Measurements from ENCODE around the gene SPARCL1. TPM values are rescaled to one million over a fixed set of nuclear protein-coding genes. Genes with fewer than 3 reads are reported as not detected.

The SPARCL1 gene
- total and polyA plus RNA-seq, 2 donors (not counting 3 experiments of a cell fraction or from before 2014, with no cell fraction given), result not detected

- no peak overlapping the region for H3K9ac ChIP-seq (replicated peaks; ENCODE audit: extremely low read depth, insufficient read depth, low read length)
- H3K27me3 ChIP-seq (ENCODE audit: control insufficient read depth in 2 of 2, insufficient read depth in 2 of 2, low read length in 2 of 2), result peaks cover 0 to 3% of the 10 kb centered on the region in 2 experiments
- no peaks in the 10 kb centered on the region for H3K79me2 ChIP-seq (ENCODE audit: control insufficient read depth, insufficient read depth, low read length)
- BruUV-seq (replicated peaks), result no TSS peak
- DNase-seq (ENCODE audit: low read depth, low spot score) (no peak), FAIRE-seq (no peak)
- ChIA-PET CTCF (interaction anchor here (1.2 kb wide), 1 partner anchor 13 kb away, joined by 3 read pairs; no protein-coding TSS in a partner anchor), POLR2A (no interaction called here)
- intact Hi-C loops (cut with micrococcal nuclease), result no loop called here
- dilution Hi-C loops (cut with MboI; ENCODE audit: extremely low pct_ligation_motif_present, low sequenced_read_pairs), result no loop called here
- no peaks in the 10 kb centered on the region for H3K36me3 ChIP-seq (ENCODE audit: control insufficient read depth in 2 of 2, extremely low read depth in 1 of 2, insufficient read depth in 2 of 2, low read length in 2 of 2)
- H4K20me1 ChIP-seq (replicated peaks; ENCODE audit: control insufficient read depth, extremely low read depth, insufficient read depth, low read length), result no peaks in the 10 kb centered on the region
- H3K4me3 ChIP-seq (replicated peaks in 1 of 3; ENCODE audit: insufficient read depth in 1 of 3, low read depth in 1 of 3, low read length in 3 of 3), result no peak overlapping the region
- no peaks in the 10 kb centered on the region for H3K4me1 ChIP-seq (ENCODE audit: control insufficient read depth, extremely low read depth, insufficient read depth, low read length)
- H3K27ac ChIP-seq (ENCODE audit: insufficient read depth, low read depth, low read length), result no peak overlapping the region
- TF ChIP-seq JUN (IDR thresholded peaks at IDR 0.05; ENCODE audit: borderline replicate concordance, insufficient read depth, insufficient read length, low read depth) (no peak), GATA2 (IDR thresholded peaks at IDR 0.05; ENCODE audit: insufficient read depth, insufficient read length, low read depth, low read length) (no peak), CTCF (IDR thresholded peaks at IDR 0.05; ENCODE audit: extremely low read depth in 1 of 2, insufficient read depth in 1 of 2, low read depth in 1 of 2, low read length in 2 of 2) (no peak), POLR2AphosphoS5 (IDR thresholded peaks at IDR 0.05; ENCODE audit: insufficient read depth, low read depth, low read length) (no peak), EZH2 (IDR thresholded peaks at IDR 0.05; ENCODE audit: borderline replicate concordance, low read depth, low read length, severe bottlenecking) (no peak), MAX (IDR thresholded peaks at IDR 0.05; ENCODE audit: insufficient read depth, insufficient read length) (no peak), FOS (IDR thresholded peaks at IDR 0.05; ENCODE audit: borderline replicate concordance, insufficient read depth, low read length) (no peak), MYC (IDR thresholded peaks at IDR 0.05; ENCODE audit: low read depth, low read length) (no peak)
- no peak overlapping the region for H2AFZ ChIP-seq (ENCODE audit: low read depth, low read length)
- H3K4me2 ChIP-seq (ENCODE audit: insufficient read depth, low read length), result no peak overlapping the region
- no peaks in the 10 kb centered on the region for H3K9me1 ChIP-seq (replicated peaks; ENCODE audit: control insufficient read depth, extremely low read depth, insufficient read depth, low read length)
- H3K9me3 ChIP-seq (replicated peaks; ENCODE audit: control insufficient read depth, insufficient read depth, low read length), result no peaks in the 10 kb centered on the region
Observed at GRCh38 chr4:87510747-87511146, 18.4 kb downstream of the SPARCL1 start.

All from endothelial cell of umbilical vein (primary cell).